Sciatic nerve (tissue), 1 donor: ENCODE results near the gene TMOD4. TPM values are rescaled to one million over a fixed set of nuclear protein-coding genes. Genes with fewer than 3 reads are reported as not detected.

Experiments
- total RNA-seq: library from RNA; stranded (reverse); fragmentation: NEBNext Ultra II Directional; extraction: Animal tissue kit (Norgen Biotek cat#: 25700); gene quantifications from one replicate; pipeline ENCODE4 v1.2.1, GENCODE V29; 2021
- donor health status: DM: no; HTN: no; CAD: no.

TMOD4 gene
- total RNA-seq, 1 donor from 2014 or later = 0.76 TPM

Other genes with a start within 250 kb of the TMOD4 start
- gene SETDB1, start 249.6 kb downstream of the TMOD4 start, total RNA-seq = 52.0 TPM
- gene CERS2, start 201.1 kb downstream of the TMOD4 start, total RNA-seq = 215 TPM
- gene ANXA9, start 193.7 kb downstream of the TMOD4 start, total RNA-seq = 5.6 TPM
- 50.5 TPM for gene MINDY1, start 169.1 kb downstream of the TMOD4 start, total RNA-seq
- gene PRUNE1, start 167.5 kb downstream of the TMOD4 start, total RNA-seq = 22.6 TPM
- gene BNIPL, start 139.4 kb downstream of the TMOD4 start, total RNA-seq = 0.22 TPM
- 5.6 TPM for gene C1orf56, start 128.2 kb downstream of the TMOD4 start, total RNA-seq
- gene CDC42SE1, start 116.4 kb downstream of the TMOD4 start, total RNA-seq = 106 TPM
- gene MLLT11, start 115.6 kb downstream of the TMOD4 start, total RNA-seq = 2.5 TPM
- 31.7 TPM for gene GABPB2, start 105.2 kb downstream of the TMOD4 start, total RNA-seq
- gene SEMA6C, start 29.4 kb downstream of the TMOD4 start, total RNA-seq = 33.5 TPM
- gene TNFAIP8L2, start 19.3 kb downstream of the TMOD4 start, total RNA-seq = 3.9 TPM
- gene LYSMD1, start 10.1 kb downstream of the TMOD4 start, total RNA-seq = 10.6 TPM
- 25.9 TPM for gene SCNM1, start 9.8 kb downstream of the TMOD4 start, total RNA-seq
- 42.6 TPM for gene VPS72, start 14.2 kb upstream of the TMOD4 start, total RNA-seq
- gene PIP5K1A, start 22.6 kb upstream of the TMOD4 start, total RNA-seq = 65.0 TPM
- 119 TPM for gene PSMD4, start 78.8 kb upstream of the TMOD4 start, total RNA-seq
- gene ZNF687, start 106.3 kb upstream of the TMOD4 start, total RNA-seq = 18.8 TPM
- gene PI4KB, start 151.4 kb upstream of the TMOD4 start, total RNA-seq = 71.4 TPM
- gene RFX5, start 171.3 kb upstream of the TMOD4 start, total RNA-seq = 30.9 TPM
- gene SELENBP1, start 196.7 kb upstream of the TMOD4 start, total RNA-seq = 71.9 TPM
- gene PSMB4, start 223.6 kb upstream of the TMOD4 start, total RNA-seq = 160 TPM